Activated naive CD8-positive, alpha-beta T cell treated with anti-CD3 and anti-CD28 coated beads, Interleukin-2, amount 10 ng/mL, durations not matched to agents 7 days and 5 days (primary cell): ENCODE measurements around the gene NKPD1. TPM values are rescaled to one million over a fixed set of nuclear protein-coding genes. Genes with fewer than 3 reads are reported as not detected.
A peak's percentile ranks its signal among the peaks of the same experiment; 100 is the strongest.

ENCODE experiments used
- ATAC-seq: fragments of 150-1000 bp; cut with Tn5 transposase; one replicate; pipeline ENCODE4 v1.10.0; 2021; ENCODE audit warnings: low read depth, moderate library complexity
- POLR2A ChIA-PET: fragments of 350-600 bp; sonication (Branson Sonifier 250); formaldehyde crosslinking; loops from one replicate; lab custom pipeline; 2021; ENCODE audit warnings: antibody characterized with exemption; lab: Charles Lee
- DNase-seq: peaks from one replicate; pipeline ENCODE4 v3.0.0; 2021
- H3K27ac Mint-ChIP-seq: one replicate; pipeline ENCODE4 v1.8.0; 2022; ENCODE audit warnings: mild to moderate bottlenecking, mixed read lengths
- H3K27me3 Mint-ChIP-seq: one replicate; pipeline ENCODE4 v1.8.0; 2022; ENCODE audit warnings: mild to moderate bottlenecking, moderate library complexity, mixed read lengths
- H3K36me3 Mint-ChIP-seq: one replicate; pipeline ENCODE4 v1.8.0; 2021; ENCODE audit warnings: mild to moderate bottlenecking, mixed read lengths
- H3K4me1 Mint-ChIP-seq: one replicate; pipeline ENCODE4 v1.8.0; 2021; ENCODE audit warnings: mixed read lengths
- H3K4me3 Mint-ChIP-seq: one replicate; pipeline ENCODE4 v1.8.0; 2022; ENCODE audit warnings: mild to moderate bottlenecking, moderate library complexity, mixed read lengths
- H3K9me3 Mint-ChIP-seq: one replicate; pipeline ENCODE4 v1.8.0; 2021; ENCODE audit warnings: mixed read lengths
- total RNA-seq, 2 experiments: library from RNA; stranded (reverse); gene quantifications; one replicate each; pipeline ENCODE4 v1.2.3, GENCODE V29; 2021

Gene NKPD1
- total RNA-seq, 2 experiments from 2014 or later: 0.31 to 0.47 TPM

GRCh38 chr19:45159210-45159970 lies 1.4 kb downstream of the NKPD1 start:
- POLR2A ChIA-PET: interaction anchor here (0.8 to 1.6 kb wide), 3 partner anchors 10 to 20 kb away, joined by 3 to 5 read pairs (median 3); partner anchors contain the start of genes BLOC1S3 and TRAPPC6A
- ATAC-seq (no peak), DNase-seq (peak; percentile 27)
- Mint-ChIP-seq H3K27ac (no peak overlapping the region), H3K36me3 (no peaks in the 10 kb centered on the region), H3K9me3 (no peaks in the 10 kb centered on the region), H3K27me3 (peaks cover 22% of the 10 kb centered on the region), H3K4me1 (peaks cover 8% of the 10 kb centered on the region), H3K4me3 (no peak overlapping the region)

- H3K9me3 Mint-ChIP-seq: no peaks in the 10 kb centered on the region
- peak; percentile 36 for DNase-seq
- POLR2A ChIA-PET: interaction anchor here (1.6 kb wide), 1 partner anchor 19 kb away, joined by 5 read pairs; the partner anchor contains the start of genes BLOC1S3 and TRAPPC6A
- no peaks in the 10 kb centered on the region for H3K36me3 Mint-ChIP-seq
- H3K4me3 Mint-ChIP-seq: no peak overlapping the region
- H3K27ac Mint-ChIP-seq: no peak overlapping the region
- no peak for ATAC-seq
- H3K27me3 Mint-ChIP-seq: peaks cover 30% of the 10 kb centered on the region
- H3K4me1 Mint-ChIP-seq: peaks cover 7% of the 10 kb centered on the region
Observed at GRCh38 chr19:45158503-45159209, 2.1 kb downstream of the NKPD1 start.

GRCh38 chr19:45156751-45157150 lies 4.0 kb downstream of the NKPD1 start:
- no peak overlapping the region for H3K4me3 Mint-ChIP-seq
- POLR2A ChIA-PET: no interaction called here
- peaks cover 37% of the 10 kb centered on the region for H3K27me3 Mint-ChIP-seq
- peaks cover 12% of the 10 kb centered on the region for H3K4me1 Mint-ChIP-seq
- DNase-seq (no peak), ATAC-seq (no peak)
- no peak overlapping the region for H3K27ac Mint-ChIP-seq
- no peaks in the 10 kb centered on the region for H3K9me3 Mint-ChIP-seq
- H3K36me3 Mint-ChIP-seq: peaks cover under 1% of the 10 kb centered on the region

GRCh38 chr19:45156011-45156630 lies 4.7 kb downstream of the NKPD1 start:
- Mint-ChIP-seq H3K27me3 (peaks cover 41% of the 10 kb centered on the region), H3K27ac (no peak overlapping the region), H3K9me3 (no peaks in the 10 kb centered on the region), H3K36me3 (peaks cover 5% of the 10 kb centered on the region), H3K4me1 (peaks cover 12% of the 10 kb centered on the region), H3K4me3 (no peak overlapping the region)
- ATAC-seq (no peak), DNase-seq (peak; percentile 28)
- POLR2A ChIA-PET: no interaction called here

- H3K36me3 Mint-ChIP-seq: peaks cover 5% of the 10 kb centered on the region
- no peak overlapping the region for H3K27ac Mint-ChIP-seq
- no peak for ATAC-seq
- H3K9me3 Mint-ChIP-seq: no peaks in the 10 kb centered on the region
- H3K4me3 Mint-ChIP-seq: peak overlapping the region; percentile 62
- H3K27me3 Mint-ChIP-seq: peaks cover 41% of the 10 kb centered on the region
- POLR2A ChIA-PET: interaction anchor here (0.6 to 3.3 kb wide), 4 partner anchors 10 to 196 kb away, joined by 3 to 22 read pairs (median 7); partner anchors contain the start of genes BLOC1S3 and TRAPPC6A
- no peak for DNase-seq
- H3K4me1 Mint-ChIP-seq: peaks cover 16% of the 10 kb centered on the region
Observed at GRCh38 chr19:45154064-45154827, 6.5 kb downstream of the NKPD1 start.

- Mint-ChIP-seq H3K27me3 (peaks cover 41% of the 10 kb centered on the region), H3K9me3 (no peaks in the 10 kb centered on the region), H3K27ac (no peak overlapping the region), H3K4me3 (peak overlapping the region; percentile 64), H3K4me1 (peaks cover 19% of the 10 kb centered on the region), H3K36me3 (peaks cover 5% of the 10 kb centered on the region)
- peak; percentile 65 for DNase-seq
- peak; percentile 18 for ATAC-seq
- POLR2A ChIA-PET: interaction anchor here (0.6 to 3.3 kb wide), 10 partner anchors 8 to 160 kb away, joined by 3 to 22 read pairs (median 4); partner anchors contain the start of genes BLOC1S3, NKPD1, PPP1R37 and TRAPPC6A
Observed at GRCh38 chr19:45153339-45154063, 7.3 kb downstream of the NKPD1 start.

GRCh38 chr19:45152504-45153338 lies 8.1 kb downstream of the NKPD1 start:
- ATAC-seq (peak; percentile 75), DNase-seq (peak; percentile 70)
- Mint-ChIP-seq H3K27me3 (peaks cover 34% of the 10 kb centered on the region), H3K4me3 (peak overlapping the region; percentile 64), H3K9me3 (no peaks in the 10 kb centered on the region), H3K4me1 (peaks cover 19% of the 10 kb centered on the region), H3K27ac (peak overlapping the region; percentile 63), H3K36me3 (peaks cover 5% of the 10 kb centered on the region)
- POLR2A ChIA-PET: interaction anchor here (0.6 to 3.3 kb wide), 9 partner anchors 8 to 159 kb away, joined by 3 to 22 read pairs (median 4); partner anchors contain the start of genes BLOC1S3, NKPD1, PPP1R37 and TRAPPC6A

GRCh38 chr19:45151821-45152503 lies 8.8 kb downstream of the NKPD1 start:
- DNase-seq (no peak), ATAC-seq (no peak)
- POLR2A ChIA-PET: interaction anchor here (1.3 to 3.3 kb wide), 5 partner anchors 9 to 34 kb away, joined by 3 to 22 read pairs (median 7); partner anchors contain the start of genes BLOC1S3, NKPD1 and TRAPPC6A
- H3K36me3 Mint-ChIP-seq: peaks cover 5% of the 10 kb centered on the region
- H3K4me3 Mint-ChIP-seq: peak overlapping the region; percentile 45
- no peaks in the 10 kb centered on the region for H3K9me3 Mint-ChIP-seq
- H3K27me3 Mint-ChIP-seq: peaks cover 29% of the 10 kb centered on the region
- H3K4me1 Mint-ChIP-seq: peaks cover 19% of the 10 kb centered on the region
- no peak overlapping the region for H3K27ac Mint-ChIP-seq

GRCh38 chr19:45151320-45151719 lies 9.5 kb downstream of the NKPD1 start:
- POLR2A ChIA-PET: interaction anchor here (1.0 to 3.1 kb wide), 2 partner anchors 13 to 92 kb away, joined by 3 to 11 read pairs; no protein-coding TSS in a partner anchor
- ATAC-seq: no peak
- no peak overlapping the region for H3K27ac Mint-ChIP-seq
- H3K36me3 Mint-ChIP-seq: peaks cover 5% of the 10 kb centered on the region
- DNase-seq: no peak
- H3K4me1 Mint-ChIP-seq: peaks cover 19% of the 10 kb centered on the region
- peak overlapping the region; percentile 45 for H3K4me3 Mint-ChIP-seq
- peaks cover 29% of the 10 kb centered on the region for H3K27me3 Mint-ChIP-seq
- H3K9me3 Mint-ChIP-seq: no peaks in the 10 kb centered on the region

- Mint-ChIP-seq H3K27ac (no peak overlapping the region), H3K36me3 (peaks cover 5% of the 10 kb centered on the region), H3K27me3 (peaks cover 29% of the 10 kb centered on the region), H3K4me3 (no peak overlapping the region), H3K9me3 (no peaks in the 10 kb centered on the region), H3K4me1 (peaks cover 19% of the 10 kb centered on the region)
- POLR2A ChIA-PET: interaction anchor here (1.0 kb wide), 1 partner anchor 91 kb away, joined by 3 read pairs; no protein-coding TSS in a partner anchor
- no peak for ATAC-seq
- no peak for DNase-seq
Observed at GRCh38 chr19:45150751-45151281, 10.0 kb downstream of the NKPD1 start.
